ENCODE data around the gene CNBD2. TPM values are rescaled to one million over a fixed set of nuclear protein-coding genes. Genes with fewer than 3 reads are reported as not detected.
A peak's percentile ranks its signal among the peaks of the same experiment; 100 is the strongest.
"Not testable (repeated sequence)": the region's sequence is repeated elsewhere in the genome, so short reads cannot be mapped to it uniquely, and the experiment has no call there.

The CNBD2 gene
- total RNA-seq, 2 donors from 2014 or later = 5.0 to 5.1 TPM

GRCh38 chr20:36052117-36052513 lies 83.7 kb downstream of the CNBD2 start:
- Mint-ChIP-seq H3K4me3 (no peak overlapping the region), H3K4me1 (peaks cover 22% of the 10 kb centered on the region), H3K9me3 (peaks cover 5% of the 10 kb centered on the region), H3K27me3 (peaks cover 9% of the 10 kb centered on the region), H3K36me3 (ENCODE audit: low read depth) (peaks cover 33% of the 10 kb centered on the region), H3K27ac (peak overlapping the region; percentile 94)
- no peak for ATAC-seq (replicated peaks)

- Mint-ChIP-seq H3K4me1 (peaks cover 11% of the 10 kb centered on the region), H3K36me3 (ENCODE audit: low read depth) (peaks cover 14% of the 10 kb centered on the region)
- not testable (repeated sequence) for H3K4me3 Mint-ChIP-seq; H3K9me3 Mint-ChIP-seq; ATAC-seq (replicated peaks); H3K27me3 Mint-ChIP-seq; H3K27ac Mint-ChIP-seq
These were observed 85.6 kb downstream of the CNBD2 start for GRCh38 chr20:36053863-36054518.

- H3K36me3 Mint-ChIP-seq (ENCODE audit: low read depth) = peaks cover 2% of the 10 kb centered on the region
- peaks cover 5% of the 10 kb centered on the region for H3K9me3 Mint-ChIP-seq
- peaks cover 9% of the 10 kb centered on the region for H3K27me3 Mint-ChIP-seq
- no peak for ATAC-seq (replicated peaks)
- H3K27ac Mint-ChIP-seq = peak overlapping the region; percentile 29
- H3K4me3 Mint-ChIP-seq = no peak overlapping the region
- peaks cover 10% of the 10 kb centered on the region for H3K4me1 Mint-ChIP-seq
These were observed 86.8 kb downstream of the CNBD2 start for GRCh38 chr20:36055145-36055544.

DNA sequence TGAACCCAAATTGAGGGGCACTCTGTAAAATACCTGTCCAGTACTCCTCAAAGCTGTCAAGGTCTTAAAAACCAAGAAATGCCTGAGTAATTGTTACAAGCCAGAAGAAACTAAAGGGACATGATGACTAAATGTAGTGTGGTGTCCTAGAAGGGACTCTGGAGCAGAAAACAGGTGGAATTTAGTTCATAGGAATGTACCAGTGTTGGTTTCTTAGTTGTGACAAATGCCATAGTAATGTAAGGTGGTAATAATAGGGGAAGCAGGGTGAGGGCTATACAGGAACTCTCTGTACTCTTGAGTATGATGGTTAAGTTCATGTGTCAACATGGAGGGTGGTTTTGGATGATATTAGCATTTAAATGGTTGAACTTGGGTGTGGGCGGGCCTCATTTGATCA lies 92.3 kb downstream of the CNBD2 start:
- Mint-ChIP-seq H3K27me3 (peaks cover under 1% of the 10 kb centered on the region), H3K36me3 (ENCODE audit: low read depth) (no peaks in the 10 kb centered on the region), H3K4me3 (no peak overlapping the region), H3K9me3 (no peaks in the 10 kb centered on the region), H3K4me1 (no peaks in the 10 kb centered on the region), H3K27ac (no peak overlapping the region)
- ATAC-seq (replicated peaks) = no peak

- no peaks in the 10 kb centered on the region for H3K36me3 Mint-ChIP-seq (ENCODE audit: low read depth)
- no peaks in the 10 kb centered on the region for H3K27me3 Mint-ChIP-seq
- ATAC-seq (replicated peaks) = no peak
These were observed 93.4 kb downstream of the CNBD2 start for GRCh38 chr20:36061754-36062153.

DNA sequence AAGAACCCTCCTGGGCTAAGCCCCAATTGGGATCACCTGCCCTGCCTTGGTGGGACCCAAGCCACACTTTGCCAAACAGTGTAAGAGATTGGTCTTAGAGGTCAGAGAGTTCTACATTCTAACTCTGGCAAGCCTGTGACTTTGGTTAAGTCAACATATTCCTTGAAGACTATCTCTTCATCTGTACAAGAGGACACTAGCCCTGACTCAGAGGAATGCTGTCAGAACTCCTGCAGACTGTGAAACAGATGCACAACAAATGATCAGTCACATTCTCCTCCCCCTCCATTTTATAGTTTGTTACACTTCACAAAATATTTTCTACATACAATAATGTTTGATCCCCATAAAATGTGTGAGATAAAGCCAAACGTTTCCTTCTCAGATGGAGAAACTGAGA lies 94.4 kb downstream of the CNBD2 start:
- Mint-ChIP-seq H3K4me1 (no peaks in the 10 kb centered on the region), H3K27me3 (no peaks in the 10 kb centered on the region), H3K36me3 (ENCODE audit: low read depth) (no peaks in the 10 kb centered on the region), H3K4me3 (no peak overlapping the region), H3K27ac (no peak overlapping the region), H3K9me3 (no peaks in the 10 kb centered on the region)
- ATAC-seq (replicated peaks) = no peak

More at GRCh38 chr20:36061754-36062153, 93.4 kb downstream of the CNBD2 start:
- Mint-ChIP-seq H3K27ac (no peak overlapping the region), H3K9me3 (no peaks in the 10 kb centered on the region), H3K4me1 (no peaks in the 10 kb centered on the region), H3K4me3 (no peak overlapping the region)

DNA sequence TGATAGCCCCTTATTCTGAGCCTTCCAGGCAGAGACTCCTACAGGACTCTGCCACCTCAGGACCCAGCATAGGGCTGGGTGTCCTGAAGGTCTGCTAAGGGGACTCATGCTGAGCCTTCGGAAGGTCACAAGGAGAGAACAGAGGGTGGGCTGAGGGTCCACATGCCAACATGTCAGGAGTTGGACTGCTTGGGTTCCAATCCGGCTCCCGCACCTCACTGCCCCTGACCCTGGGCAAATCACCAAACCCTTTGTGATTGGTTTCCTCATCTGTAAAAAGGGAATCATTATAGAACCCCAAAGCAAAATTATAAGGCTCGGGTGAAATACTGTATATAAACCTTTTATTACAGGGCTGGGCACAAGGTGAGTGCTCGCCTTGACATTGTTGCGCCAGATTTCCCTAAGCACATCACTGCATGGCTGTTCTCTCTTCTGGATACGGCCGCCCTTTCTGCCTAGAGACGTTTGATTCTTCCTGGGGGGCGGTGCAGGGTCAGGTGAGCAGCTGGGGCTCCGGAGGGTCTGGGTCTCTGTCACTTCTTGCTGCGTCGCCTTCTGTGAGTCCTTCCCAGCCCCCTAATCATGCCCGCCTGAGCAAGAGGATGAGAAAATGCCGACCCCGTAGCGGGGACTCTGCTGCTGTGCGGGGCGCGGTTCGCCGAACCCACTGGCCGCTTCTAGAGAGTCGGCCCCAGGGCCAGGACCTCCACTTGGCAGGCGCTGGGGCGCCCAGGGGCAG lies 95.7 kb downstream of the CNBD2 start:
- peak overlapping the region; percentile 69 for H3K27ac Mint-ChIP-seq
- H3K27me3 Mint-ChIP-seq = no peaks in the 10 kb centered on the region
- H3K36me3 Mint-ChIP-seq (ENCODE audit: low read depth) = no peaks in the 10 kb centered on the region
- H3K9me3 Mint-ChIP-seq = no peaks in the 10 kb centered on the region
- no peak for ATAC-seq (replicated peaks)
- peak overlapping the region; percentile 83 for H3K4me3 Mint-ChIP-seq
- no peaks in the 10 kb centered on the region for H3K4me1 Mint-ChIP-seq

GRCh38 chr20:36064658-36065426 lies 96.5 kb downstream of the CNBD2 start:
- Mint-ChIP-seq H3K27me3 (peaks cover 3% of the 10 kb centered on the region), H3K27ac (peak overlapping the region; percentile 69), H3K9me3 (no peaks in the 10 kb centered on the region), H3K4me3 (peak overlapping the region; percentile 83), H3K4me1 (no peaks in the 10 kb centered on the region), H3K36me3 (ENCODE audit: low read depth) (no peaks in the 10 kb centered on the region)
- peak; percentile 97 for ATAC-seq (replicated peaks)

- peaks cover 4% of the 10 kb centered on the region for H3K27me3 Mint-ChIP-seq
- no peaks in the 10 kb centered on the region for H3K36me3 Mint-ChIP-seq (ENCODE audit: low read depth)
- H3K27ac Mint-ChIP-seq = peak overlapping the region; percentile 69
- no peaks in the 10 kb centered on the region for H3K4me1 Mint-ChIP-seq
- peak overlapping the region; percentile 83 for H3K4me3 Mint-ChIP-seq
- no peaks in the 10 kb centered on the region for H3K9me3 Mint-ChIP-seq
- ATAC-seq (replicated peaks) = no peak
These were observed 97.1 kb downstream of the CNBD2 start for GRCh38 chr20:36065427-36065998.

- no peak for ATAC-seq (replicated peaks)
- Mint-ChIP-seq H3K4me3 (no peak overlapping the region), H3K36me3 (ENCODE audit: low read depth) (no peaks in the 10 kb centered on the region), H3K4me1 (no peaks in the 10 kb centered on the region), H3K9me3 (no peaks in the 10 kb centered on the region), H3K27ac (no peak overlapping the region), H3K27me3 (peaks cover 10% of the 10 kb centered on the region)
These were observed 98.4 kb downstream of the CNBD2 start for GRCh38 chr20:36066777-36067176.

- H3K27ac Mint-ChIP-seq; ATAC-seq (replicated peaks); H3K4me1 Mint-ChIP-seq; H3K36me3 Mint-ChIP-seq (ENCODE audit: low read depth); H3K4me3 Mint-ChIP-seq; H3K9me3 Mint-ChIP-seq: not testable (repeated sequence)
- H3K27me3 Mint-ChIP-seq = peaks cover 11% of the 10 kb centered on the region
These were observed 100.1 kb downstream of the CNBD2 start for GRCh38 chr20:36068526-36068925.

DNA sequence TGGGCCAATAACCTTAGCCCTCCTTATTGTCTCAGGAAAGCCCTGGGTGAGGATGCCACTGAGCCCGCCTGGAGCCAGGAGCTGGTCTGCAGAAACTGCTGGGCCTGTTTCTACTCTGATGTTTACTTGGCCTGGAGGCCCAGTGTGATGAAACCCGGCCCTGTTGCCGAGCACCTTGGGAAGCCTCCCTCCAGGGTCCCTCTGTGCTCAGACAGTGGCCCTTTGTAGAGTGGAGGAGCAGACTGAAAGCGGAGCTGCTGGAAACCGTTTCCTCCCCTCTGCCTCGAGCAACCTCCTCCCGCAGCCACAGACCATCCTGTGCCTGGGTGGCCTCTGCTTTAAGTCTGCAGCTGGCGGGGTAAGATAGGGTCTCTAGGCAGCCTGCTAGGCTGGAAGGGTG lies 102.1 kb downstream of the CNBD2 start:
- H3K27me3 Mint-ChIP-seq = peaks cover 15% of the 10 kb centered on the region
- H3K4me3 Mint-ChIP-seq = no peak overlapping the region
- no peaks in the 10 kb centered on the region for H3K36me3 Mint-ChIP-seq (ENCODE audit: low read depth)
- ATAC-seq (replicated peaks) = no peak
- no peak overlapping the region for H3K27ac Mint-ChIP-seq
- H3K4me1 Mint-ChIP-seq = no peaks in the 10 kb centered on the region
- no peaks in the 10 kb centered on the region for H3K9me3 Mint-ChIP-seq

DNA sequence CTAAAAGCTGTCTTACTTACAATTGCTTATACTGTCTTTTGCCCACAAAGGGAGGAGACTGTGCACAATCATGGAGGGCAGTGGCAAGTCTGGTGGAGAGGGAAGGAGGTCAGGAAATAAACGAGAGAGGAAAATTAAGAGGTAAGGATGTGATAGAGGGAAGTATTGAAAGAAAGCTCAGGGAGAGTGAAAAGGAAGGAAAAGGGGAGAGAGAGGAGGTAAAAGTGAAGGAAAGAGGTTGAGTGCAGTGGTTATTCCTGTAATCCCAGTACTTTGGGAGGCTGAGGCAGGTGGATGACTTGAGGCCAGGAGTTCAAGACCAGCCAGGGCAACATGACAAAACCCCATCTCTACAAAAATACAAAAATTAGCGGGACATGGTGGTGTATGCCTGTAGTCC lies 103.5 kb downstream of the CNBD2 start:
- Mint-ChIP-seq H3K27me3 (peaks cover 15% of the 10 kb centered on the region), H3K27ac (no peak overlapping the region), H3K4me3 (no peak overlapping the region), H3K9me3 (no peaks in the 10 kb centered on the region), H3K36me3 (ENCODE audit: low read depth) (no peaks in the 10 kb centered on the region), H3K4me1 (no peaks in the 10 kb centered on the region)
- no peak for ATAC-seq (replicated peaks)

DNA sequence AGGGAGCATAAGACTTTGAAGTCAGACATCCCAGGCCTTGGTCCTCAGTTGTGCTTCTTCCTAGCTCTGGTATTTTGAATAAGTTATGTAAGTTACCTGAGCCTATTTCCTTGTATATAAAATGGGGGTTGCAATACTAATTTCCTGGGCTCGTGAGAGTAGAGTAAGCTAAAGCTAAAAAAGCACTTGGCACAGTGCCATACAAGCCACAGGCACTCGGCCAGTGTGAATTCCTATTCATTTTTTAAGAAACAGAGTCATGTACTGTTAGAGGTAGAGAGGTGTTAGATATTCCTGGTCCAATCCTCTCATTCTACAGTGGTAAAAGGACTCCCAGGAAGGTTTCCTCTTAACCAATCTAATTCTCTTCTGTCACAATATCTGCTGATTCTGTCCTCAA lies 106.6 kb downstream of the CNBD2 start:
- peaks cover 14% of the 10 kb centered on the region for H3K27me3 Mint-ChIP-seq
- no peaks in the 10 kb centered on the region for H3K9me3 Mint-ChIP-seq
- H3K4me1 Mint-ChIP-seq = no peaks in the 10 kb centered on the region
- ATAC-seq (replicated peaks) = no peak
- H3K36me3 Mint-ChIP-seq (ENCODE audit: low read depth) = no peaks in the 10 kb centered on the region
- no peak overlapping the region for H3K27ac Mint-ChIP-seq
- no peak overlapping the region for H3K4me3 Mint-ChIP-seq
